ENCODE data around the gene KCNG3.

DNA sequence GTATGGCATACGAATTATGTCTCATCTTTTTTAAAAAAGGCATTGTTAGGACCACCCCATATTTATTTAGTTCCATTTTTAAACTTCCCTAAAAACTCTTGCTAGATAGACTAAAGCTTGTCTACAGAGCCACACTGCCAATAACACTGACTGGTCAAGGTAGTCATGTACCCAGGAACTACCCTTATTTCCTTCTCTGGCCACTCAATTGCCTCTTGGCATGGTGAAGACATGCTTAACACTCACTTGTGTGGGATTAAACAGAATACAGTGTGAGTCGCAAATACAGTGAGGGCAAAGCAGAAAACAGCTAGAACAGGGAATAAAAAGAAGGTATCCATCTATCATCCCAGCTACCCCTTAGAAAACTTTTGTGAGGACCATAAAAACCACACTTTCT lies 57.4 kb downstream of the KCNG3 start:
- TF ChIP-seq, protein P1, sequence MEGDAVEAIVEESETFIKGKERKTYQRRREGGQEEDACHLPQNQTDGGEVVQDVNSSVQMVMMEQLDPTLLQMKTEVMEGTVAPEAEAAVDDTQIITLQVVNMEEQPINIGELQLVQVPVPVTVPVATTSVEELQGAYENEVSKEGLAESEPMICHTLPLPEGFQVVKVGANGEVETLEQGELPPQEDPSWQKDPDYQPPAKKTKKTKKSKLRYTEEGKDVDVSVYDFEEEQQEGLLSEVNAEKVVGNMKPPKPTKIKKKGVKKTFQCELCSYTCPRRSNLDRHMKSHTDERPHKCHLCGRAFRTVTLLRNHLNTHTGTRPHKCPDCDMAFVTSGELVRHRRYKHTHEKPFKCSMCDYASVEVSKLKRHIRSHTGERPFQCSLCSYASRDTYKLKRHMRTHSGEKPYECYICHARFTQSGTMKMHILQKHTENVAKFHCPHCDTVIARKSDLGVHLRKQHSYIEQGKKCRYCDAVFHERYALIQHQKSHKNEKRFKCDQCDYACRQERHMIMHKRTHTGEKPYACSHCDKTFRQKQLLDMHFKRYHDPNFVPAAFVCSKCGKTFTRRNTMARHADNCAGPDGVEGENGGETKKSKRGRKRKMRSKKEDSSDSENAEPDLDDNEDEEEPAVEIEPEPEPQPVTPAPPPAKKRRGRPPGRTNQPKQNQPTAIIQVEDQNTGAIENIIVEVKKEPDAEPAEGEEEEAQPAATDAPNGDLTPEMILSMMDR (IDR thresholded peaks at IDR 0.05) = no peak
- TF ChIP-seq POLR2A (IDR thresholded peaks at IDR 0.05) = no peak

Data from Peyer's patch (tissue), 4 donors.